Measurements from ENCODE around the gene NPY4R2.
"Not testable (repeated sequence)": the region's sequence is repeated elsewhere in the genome, so short reads cannot be mapped to it uniquely, and the experiment has no call there.

DNA sequence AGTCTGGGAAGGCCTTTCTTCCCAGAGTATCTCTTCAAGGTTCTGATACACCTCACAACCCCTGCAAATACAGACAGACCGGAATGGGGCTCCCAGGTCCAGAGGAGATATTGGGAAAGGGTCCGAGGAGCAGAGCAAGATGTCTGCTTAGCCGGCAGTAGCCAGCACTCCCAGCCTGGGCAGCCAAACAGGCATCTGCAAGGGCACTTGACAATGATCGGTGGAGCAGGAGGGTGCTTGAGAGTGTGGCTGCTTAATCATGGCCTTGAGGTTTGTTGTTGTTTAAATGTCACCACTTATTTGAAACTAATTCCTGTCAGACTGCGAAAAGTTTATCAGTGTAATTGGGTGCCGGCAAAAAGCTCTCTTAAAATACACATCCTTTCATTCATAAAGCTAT lies 15.0 kb downstream of the NPY4R2 start:
- TF ChIP-seq, protein P1, sequence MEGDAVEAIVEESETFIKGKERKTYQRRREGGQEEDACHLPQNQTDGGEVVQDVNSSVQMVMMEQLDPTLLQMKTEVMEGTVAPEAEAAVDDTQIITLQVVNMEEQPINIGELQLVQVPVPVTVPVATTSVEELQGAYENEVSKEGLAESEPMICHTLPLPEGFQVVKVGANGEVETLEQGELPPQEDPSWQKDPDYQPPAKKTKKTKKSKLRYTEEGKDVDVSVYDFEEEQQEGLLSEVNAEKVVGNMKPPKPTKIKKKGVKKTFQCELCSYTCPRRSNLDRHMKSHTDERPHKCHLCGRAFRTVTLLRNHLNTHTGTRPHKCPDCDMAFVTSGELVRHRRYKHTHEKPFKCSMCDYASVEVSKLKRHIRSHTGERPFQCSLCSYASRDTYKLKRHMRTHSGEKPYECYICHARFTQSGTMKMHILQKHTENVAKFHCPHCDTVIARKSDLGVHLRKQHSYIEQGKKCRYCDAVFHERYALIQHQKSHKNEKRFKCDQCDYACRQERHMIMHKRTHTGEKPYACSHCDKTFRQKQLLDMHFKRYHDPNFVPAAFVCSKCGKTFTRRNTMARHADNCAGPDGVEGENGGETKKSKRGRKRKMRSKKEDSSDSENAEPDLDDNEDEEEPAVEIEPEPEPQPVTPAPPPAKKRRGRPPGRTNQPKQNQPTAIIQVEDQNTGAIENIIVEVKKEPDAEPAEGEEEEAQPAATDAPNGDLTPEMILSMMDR (IDR thresholded peaks at IDR 0.05; ENCODE audit: insufficient read depth, low read length, poor library complexity, severe bottlenecking): not testable (repeated sequence)
- not testable (repeated sequence) for TF ChIP-seq EZH2phosphoT487 (conservative IDR thresholded peaks at IDR 0.05; ENCODE audit: low read length)

All from SU-DHL-6 (cell line).